GM19468 (cell line): ENCODE data around the gene ACTA1.
"Not testable (repeated sequence)": the region's sequence is repeated elsewhere in the genome, so short reads cannot be mapped to it uniquely, and the experiment has no call there.

ENCODE experiments used
- ATAC-seq: cut with Tn5 transposase; IDR thresholded peaks from one replicate; pipeline ENCODE4 v1.9.1; 2021; ENCODE audit warnings: mild to moderate bottlenecking, moderate library complexity, moderate number of reproducible peaks; ENCODE audit not compliant: unreplicated experiment; ENCODE audit errors: extremely low read depth

Gene ACTA1

DNA sequence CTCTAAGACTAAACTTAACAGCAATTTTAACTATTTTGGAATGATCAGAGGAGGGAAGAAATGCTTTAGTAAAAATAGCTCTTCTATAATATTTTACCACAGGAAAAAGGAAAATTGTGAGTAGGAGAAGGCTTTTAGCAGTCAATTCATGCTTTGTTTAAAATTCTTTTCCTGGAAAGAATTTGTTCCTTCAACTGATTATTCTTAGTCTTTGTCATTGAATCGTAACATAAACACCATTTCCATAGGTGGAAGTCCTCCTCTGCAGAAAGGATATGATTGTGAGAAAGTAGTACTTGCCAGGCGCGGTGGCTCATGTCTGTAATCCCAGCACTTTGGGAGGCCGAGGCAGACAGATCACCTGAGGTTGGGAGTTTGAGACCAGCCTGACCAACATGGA is 11.9 kb upstream of the ACTA1 start:
- ATAC-seq, result no peak

DNA sequence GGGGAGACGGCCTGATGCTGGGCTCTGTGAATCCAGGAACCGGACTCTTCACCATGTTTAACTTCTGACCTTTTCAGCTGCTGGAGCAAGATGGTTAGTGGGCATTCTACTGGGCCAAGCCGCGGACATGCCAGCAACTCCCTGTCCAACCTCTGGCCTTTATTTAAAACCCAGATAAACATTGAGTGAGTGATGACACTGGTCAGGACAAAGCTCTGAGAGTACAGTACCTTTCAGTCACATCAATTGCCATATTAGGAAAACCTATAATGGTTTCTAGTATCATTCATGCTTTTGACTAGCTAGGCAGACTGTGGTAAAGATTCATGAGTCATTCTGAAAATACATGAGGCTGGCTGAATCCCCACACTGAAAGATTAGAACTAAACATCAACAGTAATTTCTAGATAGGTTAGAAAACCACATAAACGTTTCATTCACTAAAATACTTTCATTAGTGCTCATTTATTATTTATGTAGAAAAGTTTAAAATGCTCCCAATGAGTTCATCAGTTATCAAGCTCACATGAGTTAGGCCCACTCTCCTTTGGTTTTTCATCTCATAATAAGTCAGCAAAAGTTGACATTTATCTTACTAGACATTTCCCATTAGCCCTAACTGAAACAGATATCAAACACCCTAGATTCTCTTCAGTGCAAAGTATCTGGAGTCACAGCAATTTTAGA is 7.1 kb upstream of the ACTA1 start:
- ATAC-seq, result peak; percentile 92

DNA sequence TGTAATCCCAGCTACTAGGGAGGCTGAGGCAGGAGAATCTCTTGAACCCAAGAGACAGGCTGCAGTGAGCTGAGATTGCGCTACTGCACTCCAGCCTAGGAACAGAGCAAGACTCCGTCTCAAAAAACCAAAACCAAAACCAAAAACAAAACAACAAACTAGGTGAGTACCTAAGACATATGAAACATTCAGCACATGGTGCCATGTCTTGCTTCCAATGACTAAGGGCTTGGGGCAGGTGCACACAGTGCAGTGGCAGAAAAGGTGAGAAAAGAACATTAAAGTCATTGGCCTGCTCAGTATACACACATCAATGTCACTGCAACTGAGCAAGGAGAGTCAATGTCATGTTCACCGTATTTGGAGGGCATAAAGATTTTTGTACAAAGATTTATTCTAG is 4.1 kb upstream of the ACTA1 start:
- ATAC-seq, result no peak

DNA sequence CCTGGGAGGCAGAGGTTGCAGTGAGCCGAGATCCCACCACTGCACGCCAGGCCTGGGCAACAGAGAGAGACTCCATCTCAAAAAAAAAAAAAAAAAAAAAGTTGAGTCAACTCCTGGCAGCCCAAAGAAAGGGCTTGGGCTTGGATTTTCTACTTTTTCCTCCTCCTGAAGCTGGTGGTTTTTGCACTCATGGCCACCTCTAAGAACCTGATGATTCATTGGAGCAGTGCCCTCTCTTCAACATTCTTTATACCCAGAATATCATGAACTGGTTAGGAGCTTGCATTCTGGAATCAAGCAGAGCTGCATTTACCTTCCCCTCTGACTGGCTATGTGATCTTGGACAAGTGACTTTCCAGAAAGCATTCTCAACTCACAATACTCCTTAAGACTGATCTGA is 3.5 kb upstream of the ACTA1 start:
- no peak for ATAC-seq

DNA sequence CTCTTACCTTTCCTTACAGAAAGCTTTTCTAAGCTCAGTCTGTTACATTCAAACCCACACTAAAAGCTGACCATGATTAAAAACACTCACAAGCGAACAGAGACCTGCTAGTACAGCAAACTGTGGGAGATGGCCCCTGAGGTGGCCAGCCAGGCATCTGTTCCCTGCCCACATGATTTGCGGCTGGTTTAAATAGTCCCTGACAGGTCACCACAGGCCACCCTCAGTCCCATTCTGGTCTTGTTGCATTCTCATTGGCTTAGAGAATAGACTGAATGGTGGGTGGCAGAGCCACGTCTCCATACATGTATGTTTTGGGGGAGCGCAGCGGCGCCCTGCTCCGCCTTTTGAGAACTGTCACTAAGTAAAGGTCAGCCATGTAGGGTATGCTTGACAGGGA is 2.3 kb upstream of the ACTA1 start:
- ATAC-seq, result no peak

DNA sequence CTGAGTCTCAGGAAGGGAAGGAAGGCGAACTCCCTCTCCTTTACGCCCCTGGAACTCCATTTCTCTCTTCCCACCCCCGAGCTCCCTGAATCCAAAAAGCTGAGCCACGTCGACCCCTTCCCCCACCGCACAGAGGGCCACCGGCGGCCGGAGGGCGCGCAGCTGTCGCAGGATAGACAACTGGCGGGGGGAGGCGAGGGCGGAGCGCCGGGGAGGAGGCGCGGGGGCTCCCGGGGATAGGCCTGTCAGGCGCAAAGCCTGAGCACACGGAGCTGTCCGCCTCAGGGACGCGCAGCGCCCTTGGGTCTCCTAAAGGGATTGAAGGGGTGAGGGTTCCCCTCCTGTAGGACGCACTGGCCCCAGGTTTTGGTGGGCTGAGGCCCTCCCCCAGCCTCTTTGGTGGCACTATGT is 752 bp upstream of the ACTA1 start:
- ATAC-seq, result no peak

DNA sequence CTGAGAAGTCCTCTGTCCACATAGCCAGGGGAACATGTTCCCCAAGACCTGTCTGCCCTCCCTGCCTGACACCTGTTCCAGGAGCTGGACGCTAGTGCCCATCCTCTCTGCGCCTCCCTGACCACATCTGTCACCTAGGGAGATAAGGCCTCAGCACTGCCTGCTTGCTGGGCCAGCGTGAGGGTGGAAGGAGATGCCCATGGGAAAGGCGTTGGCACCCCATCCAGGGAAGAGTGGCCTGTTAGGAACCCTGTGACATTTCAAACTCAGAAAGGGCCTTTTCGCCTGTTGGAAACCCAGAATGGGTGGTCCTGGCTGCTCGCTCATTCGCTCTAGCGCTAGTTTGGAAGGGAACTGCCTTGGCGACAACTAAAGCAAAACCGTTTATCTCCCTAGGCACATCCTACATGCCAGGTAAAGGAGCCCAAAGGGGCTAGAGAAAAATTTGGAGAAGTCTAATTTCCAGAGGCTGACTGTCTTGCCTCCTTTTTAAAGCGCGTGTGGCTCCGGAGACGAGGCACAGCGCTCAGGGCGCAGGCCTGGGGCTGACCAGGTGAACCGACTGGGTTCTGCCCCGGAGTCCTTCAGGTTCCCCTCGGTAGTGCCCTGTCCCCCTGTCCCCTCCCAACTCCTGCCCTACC is 410 bp downstream of the ACTA1 start:
- no peak for ATAC-seq

DNA sequence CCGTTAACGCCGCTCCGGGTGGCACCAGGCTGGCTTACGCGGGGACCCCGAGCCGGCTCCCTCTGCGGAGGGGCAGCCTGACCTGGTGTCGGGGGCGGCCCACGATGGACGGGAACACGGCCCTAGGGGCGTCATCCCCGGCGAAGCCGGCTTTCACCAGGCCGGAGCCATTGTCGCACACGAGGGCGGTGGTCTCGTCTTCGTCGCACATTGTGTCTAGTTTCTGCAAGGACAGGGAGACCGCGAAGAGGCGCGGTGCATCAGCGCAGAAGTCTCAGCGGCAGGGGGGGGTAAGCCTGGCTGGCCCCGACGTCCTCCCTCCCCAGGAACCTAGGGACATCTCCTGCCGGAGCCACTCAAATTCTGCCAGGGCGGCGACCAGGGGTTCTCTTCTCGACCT is 989 bp downstream of the ACTA1 start:
- ATAC-seq, result no peak

DNA sequence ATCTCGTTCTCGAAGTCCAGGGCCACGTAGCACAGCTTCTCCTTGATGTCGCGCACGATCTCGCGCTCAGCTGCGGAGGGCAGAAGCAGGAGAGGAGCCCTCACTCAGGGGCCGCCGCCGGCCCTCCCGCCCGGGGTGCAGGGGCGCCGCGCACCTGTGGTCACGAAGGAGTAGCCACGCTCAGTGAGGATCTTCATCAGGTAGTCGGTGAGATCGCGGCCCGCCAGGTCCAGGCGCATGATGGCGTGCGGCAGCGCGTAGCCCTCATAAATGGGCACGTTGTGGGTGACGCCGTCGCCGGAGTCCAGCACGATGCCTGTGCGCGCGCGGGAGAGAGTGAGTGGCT is 1.8 kb downstream of the ACTA1 start:
- no peak for ATAC-seq

DNA sequence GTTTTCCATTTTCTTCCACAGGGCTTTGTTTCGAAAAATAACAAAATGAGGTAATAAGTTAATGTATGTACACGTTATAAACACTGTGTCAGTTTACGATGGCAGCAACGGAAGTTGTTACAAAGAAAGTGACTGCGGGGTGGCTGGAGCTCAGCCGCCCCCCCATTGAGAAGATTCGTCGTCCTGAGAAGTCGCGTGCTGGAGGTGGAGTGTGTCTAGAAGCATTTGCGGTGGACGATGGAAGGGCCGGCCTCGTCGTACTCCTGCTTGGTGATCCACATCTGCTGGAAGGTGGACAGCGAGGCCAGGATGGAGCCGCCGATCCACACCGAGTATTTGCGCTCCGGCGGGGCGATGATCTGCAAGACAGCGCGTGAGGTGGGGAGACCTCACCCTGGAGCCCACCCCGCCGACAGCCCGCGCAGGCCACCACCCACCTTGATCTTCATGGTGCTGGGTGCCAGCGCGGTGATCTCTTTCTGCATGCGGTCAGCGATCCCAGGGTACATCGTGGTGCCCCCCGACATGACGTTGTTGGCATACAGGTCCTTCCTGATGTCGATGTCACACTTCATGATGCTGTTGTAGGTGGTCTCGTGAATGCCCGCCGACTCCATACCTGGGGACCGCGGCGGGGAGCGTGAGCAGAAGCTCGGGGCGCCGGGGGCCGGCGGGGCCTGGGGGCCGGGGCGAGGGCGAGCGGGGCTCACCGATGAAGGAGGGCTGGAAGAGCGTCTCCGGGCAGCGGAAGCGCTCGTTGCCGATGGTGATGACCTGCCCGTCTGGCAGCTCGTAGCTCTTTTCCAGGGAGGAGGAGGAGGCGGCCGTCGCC is 2.4 kb downstream of the ACTA1 start:
- no peak for ATAC-seq

DNA sequence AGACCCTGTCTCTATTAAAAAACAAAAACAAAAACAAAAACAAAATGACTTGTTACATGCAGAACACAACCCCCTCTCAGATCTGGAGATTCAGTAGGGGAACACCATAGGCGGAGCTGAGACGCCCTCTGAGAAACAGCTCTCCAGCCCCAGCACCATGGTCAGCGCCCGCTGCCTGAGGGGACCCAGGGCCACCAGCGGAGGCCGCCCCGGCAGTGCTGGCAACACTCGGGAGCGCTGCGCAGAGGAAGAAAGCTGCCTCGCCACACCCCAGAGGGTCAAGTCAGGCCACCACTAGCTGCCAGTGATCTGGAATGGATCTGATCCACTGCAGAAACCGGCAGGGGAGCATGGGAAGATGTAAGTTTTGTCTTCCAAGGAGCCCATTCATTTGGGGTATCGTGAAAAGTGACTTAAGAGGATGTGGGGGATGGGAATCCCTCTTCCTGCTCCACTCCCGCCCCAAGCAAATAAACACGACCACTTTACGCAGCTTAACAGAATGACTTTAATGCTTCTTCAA is 3.1 kb downstream of the ACTA1 start:
- no peak for ATAC-seq

DNA sequence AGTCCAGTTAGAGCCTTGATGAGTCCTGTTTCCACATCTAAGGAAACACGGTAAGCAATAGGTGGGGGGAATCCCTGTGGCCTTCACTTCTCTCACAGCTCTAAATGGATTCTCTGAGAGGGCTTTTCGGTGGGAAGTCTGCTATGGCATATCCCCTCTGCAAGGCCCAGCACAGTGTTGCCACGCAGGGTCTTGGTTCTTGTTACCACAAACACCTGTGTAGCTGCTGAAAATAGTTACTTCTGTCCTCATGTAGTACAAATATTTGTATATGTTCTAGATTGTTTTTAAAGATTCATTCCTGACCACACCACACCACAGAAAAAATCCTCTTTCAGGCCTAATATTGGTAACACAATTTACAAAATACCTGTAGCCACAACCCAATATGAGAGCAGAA is 5.6 kb downstream of the ACTA1 start:
- ATAC-seq, result no peak

DNA sequence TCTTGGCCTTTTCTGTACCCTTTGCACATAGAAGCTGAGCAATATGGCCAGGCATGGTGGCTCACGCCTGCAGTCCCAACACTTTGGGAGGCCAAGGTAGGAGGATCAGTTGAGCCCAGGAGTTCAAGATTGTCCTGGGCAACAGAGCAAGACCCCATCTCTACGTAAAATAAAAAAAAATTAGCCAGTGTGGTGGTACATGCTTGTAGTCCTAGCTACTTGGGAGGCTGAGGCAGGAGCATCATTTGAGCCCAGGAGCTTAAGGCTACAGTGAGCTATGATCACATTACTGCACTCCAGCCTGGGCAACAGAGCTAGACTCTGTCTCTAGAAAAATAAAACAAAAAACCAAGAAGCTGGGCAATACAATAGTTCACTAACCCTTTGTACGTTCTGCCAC is 6.3 kb downstream of the ACTA1 start:
- no peak for ATAC-seq

DNA sequence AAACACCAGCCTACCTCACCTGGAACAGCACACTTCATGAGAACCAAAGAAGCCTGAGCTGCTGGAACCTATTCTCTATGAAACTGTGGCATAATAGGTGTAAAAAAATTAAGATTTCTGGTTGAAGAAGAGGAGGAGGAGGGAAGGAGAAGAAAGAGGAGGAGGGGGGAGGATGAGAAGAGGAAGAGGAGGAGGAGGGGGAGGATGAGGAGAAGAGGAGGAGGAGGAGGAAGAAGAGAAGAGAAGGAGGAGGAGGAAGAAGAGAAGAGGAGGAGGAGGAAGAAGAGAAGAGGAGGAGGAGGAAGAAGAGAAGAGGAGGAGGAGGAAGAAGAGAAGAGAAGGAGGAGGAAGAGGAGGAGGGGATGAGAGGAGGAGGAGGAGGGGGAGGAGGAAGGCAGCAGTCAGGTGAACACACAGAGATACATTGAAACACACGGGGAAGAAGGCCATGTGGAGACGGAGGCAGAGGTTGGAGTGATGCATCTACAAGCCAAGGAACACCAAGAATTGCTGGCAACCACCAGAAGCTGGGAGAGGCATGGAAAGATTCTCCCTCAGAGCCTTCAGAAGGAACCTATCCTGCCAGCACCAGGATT is 8.2 kb downstream of the ACTA1 start:
- no peak for ATAC-seq

DNA sequence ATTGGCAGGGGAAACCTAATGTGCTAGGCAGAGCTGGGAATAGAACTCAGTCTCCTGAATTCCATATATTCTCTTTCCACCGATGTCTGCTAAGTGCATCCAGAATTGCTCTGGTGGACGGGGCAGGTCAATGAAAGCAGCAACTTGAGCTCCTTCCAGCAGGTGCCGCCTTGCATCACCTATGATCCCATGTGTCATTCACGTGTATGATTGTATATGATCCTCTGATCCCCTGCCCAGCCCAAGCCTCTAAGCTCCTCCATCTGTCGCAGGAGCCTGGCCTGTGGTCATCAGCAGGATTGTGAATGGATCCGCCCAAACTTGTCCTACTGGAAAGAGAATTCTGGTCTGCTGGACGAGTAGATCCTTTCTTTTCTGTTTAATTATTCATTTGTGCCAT is 13.1 kb downstream of the ACTA1 start:
- ATAC-seq, result no peak

DNA sequence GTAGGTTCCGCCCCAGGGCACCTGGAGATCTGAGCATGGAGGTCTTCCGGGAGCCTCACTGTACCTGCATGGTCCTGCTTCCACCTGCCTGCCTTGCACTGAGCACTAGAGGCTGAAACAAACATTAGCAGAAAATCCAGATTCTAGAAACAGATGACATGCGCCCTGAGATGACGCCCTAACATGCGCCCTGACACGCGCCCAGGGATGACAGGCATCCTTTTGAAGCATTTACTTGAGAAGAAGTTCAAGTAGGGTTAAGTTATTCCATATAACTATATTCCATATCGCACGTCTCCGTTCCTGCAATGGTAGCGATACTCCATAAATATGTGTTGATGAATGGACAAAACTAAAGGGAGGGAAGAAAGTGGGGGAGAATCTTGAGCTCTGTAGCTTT is 13.7 kb downstream of the ACTA1 start:
- ATAC-seq, result no peak

DNA sequence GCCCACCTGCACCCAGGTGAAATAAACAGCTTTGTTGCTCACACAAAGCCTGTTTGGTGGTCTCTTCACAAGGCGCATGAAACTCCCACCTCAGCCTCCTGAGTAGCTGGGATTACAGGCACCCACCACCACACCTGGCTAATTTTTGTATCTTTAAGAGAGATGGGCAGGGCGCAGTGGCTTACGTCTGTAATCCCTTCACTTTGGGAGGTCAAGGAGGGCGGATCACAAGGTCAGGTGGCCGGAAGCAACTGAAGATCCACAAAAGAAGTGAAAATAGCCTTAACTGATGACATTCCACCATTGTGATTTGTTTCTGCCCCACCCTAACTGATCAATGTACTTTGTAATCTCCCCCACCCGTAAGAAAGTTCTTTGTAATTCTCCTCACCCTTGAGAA is 15.3 kb downstream of the ACTA1 start:
- not testable (repeated sequence) for ATAC-seq

DNA sequence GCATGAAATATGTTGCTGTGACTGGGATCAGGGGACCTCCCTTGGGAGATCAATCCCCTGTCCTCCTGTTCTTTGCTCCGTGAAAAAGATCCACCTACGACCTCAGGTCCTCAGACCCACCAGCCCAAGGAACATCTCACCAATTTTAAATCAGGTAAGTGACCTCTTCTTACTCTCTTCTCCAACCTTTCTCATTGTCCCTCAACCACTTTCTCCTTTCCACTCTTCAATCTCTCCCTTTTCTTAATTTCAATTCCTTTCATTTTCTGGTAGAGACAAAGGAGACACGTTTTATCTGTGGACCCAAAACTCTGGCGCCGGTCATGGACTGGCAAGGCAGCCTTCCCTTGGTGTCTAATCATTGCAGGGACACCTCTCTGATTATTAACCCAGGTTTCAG is 21.1 kb downstream of the ACTA1 start:
- ATAC-seq, result not testable (repeated sequence)

DNA sequence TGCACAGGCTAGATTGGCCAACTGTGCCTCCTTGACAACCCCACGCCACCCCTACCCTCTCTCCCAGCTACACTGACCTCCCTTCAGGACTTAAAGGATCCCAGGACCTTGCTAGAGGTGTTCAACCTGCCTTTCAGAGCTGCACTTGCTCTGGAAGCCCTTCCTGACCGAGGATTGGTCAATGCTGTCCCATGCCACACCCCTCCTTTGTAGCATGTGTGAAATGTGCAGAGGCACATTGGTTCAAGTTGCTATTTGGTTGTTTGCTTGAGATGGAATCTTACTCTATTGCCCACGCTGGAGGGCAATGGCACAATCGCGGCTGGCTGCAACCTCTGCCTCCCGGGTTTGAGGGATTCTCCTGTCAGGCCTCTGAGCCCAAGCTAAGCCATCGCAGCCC is 21.8 kb downstream of the ACTA1 start:
- no peak for ATAC-seq

DNA sequence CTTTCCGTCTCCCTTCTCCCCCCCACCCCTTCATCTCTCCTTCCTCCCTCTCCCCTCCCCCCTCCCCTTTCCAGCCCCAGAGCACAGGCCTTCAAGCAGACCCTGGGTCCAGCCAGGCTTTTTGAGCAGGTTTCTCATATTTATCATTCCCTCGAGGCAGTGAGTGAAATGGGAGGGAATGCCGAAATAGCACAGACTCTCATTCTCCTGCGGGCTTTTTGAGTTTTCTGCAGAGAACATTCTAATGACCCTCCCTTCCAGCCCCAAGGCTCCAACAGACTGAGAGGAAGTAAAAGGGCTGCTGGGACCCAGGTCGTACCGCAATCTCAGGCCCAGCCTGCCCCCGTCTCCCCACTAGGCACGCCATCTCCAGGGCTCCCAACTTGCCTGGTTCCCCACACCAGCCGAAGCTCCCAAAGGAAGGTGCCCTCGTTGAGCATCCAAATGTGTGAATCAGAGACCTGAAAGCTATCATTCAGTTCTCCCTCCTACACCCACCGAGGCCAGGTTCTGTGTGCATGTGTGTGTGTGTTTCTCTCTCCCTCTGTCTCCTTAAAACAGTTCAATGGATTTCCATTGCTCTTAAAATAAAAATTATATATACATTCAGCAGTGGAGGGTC is 22.3 kb downstream of the ACTA1 start:
- ATAC-seq, result no peak
